ENCODE measurements around the gene SPACDR. TPM values are rescaled to one million over a fixed set of nuclear protein-coding genes. Genes with fewer than 3 reads are reported as not detected.
A peak's percentile ranks its signal among the peaks of the same experiment; 100 is the strongest.

Gene SPACDR
- total RNA-seq, 1 donor from 2014 or later: 1.2 TPM

DNA sequence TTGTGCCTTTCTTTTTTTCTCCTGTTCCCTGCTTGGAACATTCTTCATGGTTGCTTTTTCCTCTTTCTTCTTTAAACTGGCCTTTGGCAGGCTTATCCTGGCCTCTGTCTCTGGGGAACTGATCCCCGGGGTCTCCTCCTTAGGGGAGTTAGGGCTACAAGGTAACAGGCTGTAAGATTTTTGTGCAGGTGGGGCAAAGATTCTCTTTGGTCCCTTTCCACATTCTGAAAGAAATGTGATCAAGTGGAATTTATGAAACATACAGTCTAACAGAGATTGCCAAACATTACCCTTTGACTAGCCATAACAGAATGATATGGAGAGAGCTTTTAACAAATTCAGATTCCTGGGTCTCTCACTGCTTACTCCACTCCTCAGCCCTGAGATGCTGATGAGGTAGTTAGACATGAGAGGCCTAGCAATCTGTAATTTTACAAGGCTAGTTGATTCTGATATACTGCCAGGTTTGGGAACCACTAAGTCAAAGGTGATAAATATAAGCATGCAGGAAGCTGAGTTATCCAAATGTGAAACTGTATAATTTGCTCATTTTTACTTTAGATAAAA, 44.3 kb downstream of the SPACDR start:
- DNase-seq (ENCODE audit: low read depth, low spot score): no peak

DNA sequence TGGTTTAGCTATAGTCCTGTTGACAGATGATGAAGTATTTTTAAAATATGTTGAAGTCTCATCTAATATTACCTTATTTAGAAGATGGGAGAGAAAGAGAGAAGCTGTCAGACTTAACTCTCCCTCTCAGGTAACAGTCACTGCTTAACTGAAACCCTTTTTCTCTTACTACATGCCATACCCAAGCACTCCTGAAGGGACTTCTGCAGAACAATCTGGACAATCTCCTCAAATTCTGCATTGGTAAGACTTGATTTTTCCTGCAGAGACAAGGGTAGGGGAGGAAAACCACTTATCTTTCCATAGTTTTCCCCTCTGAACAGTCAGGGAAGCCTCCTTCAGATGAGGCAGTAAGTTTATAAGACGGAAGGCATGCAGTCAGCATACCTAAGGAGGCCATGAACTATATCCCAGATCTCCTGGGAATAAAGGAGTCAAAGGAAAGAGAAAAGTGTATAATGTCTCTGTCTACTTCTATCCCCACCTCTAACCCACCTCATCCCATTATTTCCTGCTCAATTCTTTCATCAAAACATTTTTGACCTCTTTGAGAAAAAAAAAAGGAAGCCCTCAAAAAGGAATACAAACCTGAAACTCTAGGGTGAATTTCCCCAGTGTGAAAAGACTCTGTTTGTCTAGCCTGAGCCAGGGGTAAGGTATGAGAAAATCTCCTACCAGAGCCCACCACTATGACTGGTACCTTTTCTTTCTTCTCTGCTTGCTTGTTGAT, 45.0 kb downstream of the SPACDR start:
- DNase-seq (ENCODE audit: low read depth, low spot score): no peak

DNA sequence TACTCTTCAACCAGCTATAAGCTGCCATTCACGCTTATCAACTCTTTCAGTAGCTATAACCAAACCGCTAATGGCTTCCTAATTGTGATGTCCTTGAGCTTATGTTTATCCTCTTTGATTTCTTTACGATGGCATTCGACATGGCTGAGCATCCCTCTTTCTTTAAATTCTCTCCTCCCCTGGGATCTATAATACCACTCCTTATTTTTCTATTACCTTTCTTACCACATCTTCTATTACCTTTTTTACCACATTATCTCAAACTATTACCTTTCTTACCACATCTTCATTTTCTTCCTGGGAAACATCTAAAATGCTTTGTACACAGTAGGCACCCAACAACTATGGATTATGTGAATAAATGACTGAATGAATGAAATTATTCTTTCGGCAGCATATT, 48.6 kb downstream of the SPACDR start:
- DNase-seq (ENCODE audit: low read depth, low spot score): no peak

- no peak for DNase-seq (ENCODE audit: low read depth, low spot score)
These were observed 50.2 kb downstream of the SPACDR start for GRCh38 chr7:100413889-100414288.

GRCh38 chr7:100413346-100413745, 50.7 kb downstream of the SPACDR start:
- no peak for DNase-seq (ENCODE audit: low read depth, low spot score)

DNA sequence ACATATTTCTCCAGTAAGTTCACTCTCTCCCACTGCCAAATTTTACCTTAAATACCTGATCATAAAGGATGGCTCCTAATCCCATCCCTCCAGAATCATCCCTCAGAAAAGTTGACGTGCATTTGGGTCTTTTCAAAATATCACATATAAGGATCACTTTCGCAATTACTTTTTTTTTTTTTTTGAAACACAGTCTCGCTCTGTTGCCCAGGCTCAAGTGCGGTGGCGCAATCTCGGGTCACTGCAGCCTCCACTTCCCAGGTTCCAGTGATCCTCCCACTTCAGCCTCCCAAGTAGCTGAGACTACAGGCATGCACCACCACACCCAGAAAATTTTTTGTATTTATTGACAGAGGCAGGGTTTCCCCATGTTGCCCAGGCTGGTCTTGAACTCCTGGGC, 53.0 kb downstream of the SPACDR start:
- DNase-seq (ENCODE audit: low read depth, low spot score): no peak

GRCh38 chr7:100407285-100408180, 56.5 kb downstream of the SPACDR start:
- peak; percentile 15 for DNase-seq (ENCODE audit: low read depth, low spot score)

GRCh38 chr7:100406767-100407166, 57.3 kb downstream of the SPACDR start:
- DNase-seq (ENCODE audit: low read depth, low spot score): no peak

Other genes with a start within 250 kb of the SPACDR start
- gene PVRIG, start 244.3 kb downstream of the SPACDR start, total RNA-seq: not detected in 2 replicates
- not detected in 2 replicates for gene SPDYE3, start 156.6 kb downstream of the SPACDR start, total RNA-seq
- gene PILRB, start 106.1 kb downstream of the SPACDR start, total RNA-seq: 3.4 and 10.8 TPM in 2 replicates
- gene PILRA, start 90.8 kb downstream of the SPACDR start, total RNA-seq: 0.13 TPM in 1 of 2 replicates, not detected in the other
- gene ZCWPW1, start 35.6 kb downstream of the SPACDR start, total RNA-seq: 0.42 and 0.53 TPM in 2 replicates
- 48.3 and 50.6 TPM in 2 replicates for gene MEPCE, start 34.4 kb downstream of the SPACDR start, total RNA-seq
- gene PPP1R35, start 27.8 kb downstream of the SPACDR start, total RNA-seq: 26.1 and 30.5 TPM in 2 replicates
- 31.1 and 35.0 TPM in 2 replicates for gene TSC22D4, start 15.0 kb upstream of the SPACDR start, total RNA-seq
- 2.0 and 4.2 TPM in 2 replicates for gene NYAP1, start 19.7 kb upstream of the SPACDR start, total RNA-seq
- gene AGFG2, start 74.9 kb upstream of the SPACDR start, total RNA-seq: 27.1 and 36.5 TPM in 2 replicates
- 0.11 TPM in 1 of 2 replicates, not detected in the other for gene SAP25, start 109.6 kb upstream of the SPACDR start, total RNA-seq
- 7.3 and 9.6 TPM in 2 replicates for gene LRCH4, start 121.9 kb upstream of the SPACDR start, total RNA-seq
- gene FBXO24, start 122.1 kb upstream of the SPACDR start, total RNA-seq: 0.07 and 0.74 TPM in 2 replicates
- gene PCOLCE, start 138.1 kb upstream of the SPACDR start, total RNA-seq: 0.35 and 0.53 TPM in 2 replicates
- 4.3 and 4.6 TPM in 2 replicates for gene MOSPD3, start 148.3 kb upstream of the SPACDR start, total RNA-seq
- 0.33 and 0.85 TPM in 2 replicates for gene TFR2, start 177.3 kb upstream of the SPACDR start, total RNA-seq
- not detected in 2 replicates for gene ACTL6B, start 192.2 kb upstream of the SPACDR start, total RNA-seq
- gene GNB2, start 209.5 kb upstream of the SPACDR start, total RNA-seq: 90.3 and 115 TPM in 2 replicates
- gene GIGYF1, start 230.0 kb upstream of the SPACDR start, total RNA-seq: 15.8 TPM in 2 replicates
- 54.5 and 54.6 TPM in 2 replicates for gene POP7, start 241.9 kb upstream of the SPACDR start, total RNA-seq